Muscle layer of colon (tissue), 2 donors: ENCODE results near the gene C17orf75.

Source experiments
- H3K27ac ChIP-seq: one replicate; pipeline ENCODE4 v1.7.0; 2013; ENCODE audit warnings: low read depth, mild to moderate bottlenecking, low read length, moderate library complexity
- H3K27me3 ChIP-seq, 2 donors: one replicate each; pipeline ENCODE4 v1.7.0; 2013; ENCODE audit warnings: low read length in 2 of 2, mild to moderate bottlenecking in 2 of 2; ENCODE audit not compliant: insufficient read depth in 2 of 2, control insufficient read depth in 1 of 2
- H3K36me3 ChIP-seq: one replicate; pipeline ENCODE4 v1.7.0; 2013; ENCODE audit warnings: mild to moderate bottlenecking, low read length; ENCODE audit not compliant: insufficient read depth
- H3K4me1 ChIP-seq: one replicate; pipeline ENCODE4 v1.7.0; 2013; ENCODE audit warnings: mild to moderate bottlenecking, low read length; ENCODE audit not compliant: insufficient read depth
- H3K4me3 ChIP-seq, 2 donors: one replicate each; pipeline ENCODE4 v1.7.0; 2013; ENCODE audit warnings: low read length in 2 of 2, low read depth in 1 of 2, mild to moderate bottlenecking in 1 of 2, moderate library complexity in 1 of 2
- H3K9ac ChIP-seq: one replicate; pipeline ENCODE4 v1.7.0; 2013; ENCODE audit warnings: low read length
- H3K9me3 ChIP-seq: one replicate; pipeline ENCODE4 v1.7.0; 2013; ENCODE audit warnings: mild to moderate bottlenecking, low read length
- donor health status: abdominal sarcoma.
- donor health status: Adenocarcinoma of cecum.

Gene C17orf75

GRCh38 chr17:32342603-32343325 is 791 bp upstream of the C17orf75 start:
- Histone ChIP-seq H3K9me3 (no peaks in the 10 kb centered on the region), H3K27me3 (no peaks in the 10 kb centered on the region), H3K4me3 (peak overlapping the region; percentile 52 to 77), H3K27ac (no peak overlapping the region), H3K36me3 (peaks cover 13% of the 10 kb centered on the region), H3K4me1 (peaks cover 17% of the 10 kb centered on the region), H3K9ac (no peak overlapping the region)

GRCh38 chr17:32341141-32341856 is 674 bp downstream of the C17orf75 start:
- H3K9ac ChIP-seq: peak overlapping the region; percentile 69

GRCh38 chr17:32335687-32336086 is 6.3 kb downstream of the C17orf75 start:
- H3K4me1 ChIP-seq: no peaks in the 10 kb centered on the region
- no peaks in the 10 kb centered on the region for H3K27me3 ChIP-seq
- no peak overlapping the region for H3K9ac ChIP-seq
- no peak overlapping the region for H3K27ac ChIP-seq
- no peaks in the 10 kb centered on the region for H3K9me3 ChIP-seq
- peaks cover 51% of the 10 kb centered on the region for H3K36me3 ChIP-seq
- no peak overlapping the region for H3K4me3 ChIP-seq

More at GRCh38 chr17:32341141-32341856, 674 bp downstream of the C17orf75 start:
- H3K36me3 ChIP-seq: peaks cover 27% of the 10 kb centered on the region
- peaks cover 17% of the 10 kb centered on the region for H3K4me1 ChIP-seq
- no peaks in the 10 kb centered on the region for H3K9me3 ChIP-seq
- H3K4me3 ChIP-seq: peak overlapping the region; percentile 22 to 77
- peak overlapping the region; percentile 78 for H3K27ac ChIP-seq
- no peaks in the 10 kb centered on the region for H3K27me3 ChIP-seq

GRCh38 chr17:32335046-32335445 is 6.9 kb downstream of the C17orf75 start:
- Histone ChIP-seq H3K4me3 (no peak overlapping the region), H3K36me3 (peaks cover 51% of the 10 kb centered on the region), H3K9ac (no peak overlapping the region)

GRCh38 chr17:32333187-32333586 is 8.8 kb downstream of the C17orf75 start:
- H3K27ac ChIP-seq: no peak overlapping the region
- H3K4me1 ChIP-seq: no peaks in the 10 kb centered on the region
- no peak overlapping the region for H3K4me3 ChIP-seq
- no peaks in the 10 kb centered on the region for H3K9me3 ChIP-seq
- H3K9ac ChIP-seq: no peak overlapping the region
- no peaks in the 10 kb centered on the region for H3K27me3 ChIP-seq
- H3K36me3 ChIP-seq: peaks cover 41% of the 10 kb centered on the region

More at GRCh38 chr17:32335046-32335445, 6.9 kb downstream of the C17orf75 start:
- H3K27me3 ChIP-seq: no peaks in the 10 kb centered on the region
- H3K4me1 ChIP-seq: no peaks in the 10 kb centered on the region
- H3K27ac ChIP-seq: no peak overlapping the region
- no peaks in the 10 kb centered on the region for H3K9me3 ChIP-seq

- Histone ChIP-seq H3K36me3 (peaks cover 25% of the 10 kb centered on the region), H3K9me3 (no peaks in the 10 kb centered on the region), H3K4me1 (no peaks in the 10 kb centered on the region), H3K4me3 (no peak overlapping the region), H3K27me3 (no peaks in the 10 kb centered on the region), H3K9ac (no peak overlapping the region), H3K27ac (no peak overlapping the region)
Observed at GRCh38 chr17:32331243-32332040, 10.5 kb downstream of the C17orf75 start.

- peaks cover 15% of the 10 kb centered on the region for H3K36me3 ChIP-seq
- no peaks in the 10 kb centered on the region for H3K9me3 ChIP-seq
Observed at GRCh38 chr17:32330147-32330546, 11.8 kb downstream of the C17orf75 start.

GRCh38 chr17:32327911-32328310 is 14.1 kb downstream of the C17orf75 start:
- Histone ChIP-seq H3K4me3 (no peak overlapping the region), H3K36me3 (no peaks in the 10 kb centered on the region), H3K27ac (no peak overlapping the region), H3K9me3 (no peaks in the 10 kb centered on the region), H3K4me1 (no peaks in the 10 kb centered on the region), H3K9ac (no peak overlapping the region), H3K27me3 (no peaks in the 10 kb centered on the region)

More at GRCh38 chr17:32330147-32330546, 11.8 kb downstream of the C17orf75 start:
- no peak overlapping the region for H3K4me3 ChIP-seq
- H3K27me3 ChIP-seq: no peaks in the 10 kb centered on the region
- no peak overlapping the region for H3K27ac ChIP-seq
- no peak overlapping the region for H3K9ac ChIP-seq
- no peaks in the 10 kb centered on the region for H3K4me1 ChIP-seq

GRCh38 chr17:32323811-32324491 is 18.0 kb downstream of the C17orf75 start:
- peak overlapping the region; percentile 7 to 18 for H3K4me3 ChIP-seq
- no peaks in the 10 kb centered on the region for H3K27me3 ChIP-seq
- H3K9me3 ChIP-seq: no peaks in the 10 kb centered on the region
- H3K27ac ChIP-seq: no peak overlapping the region
- peak overlapping the region; percentile 32 for H3K9ac ChIP-seq
- H3K36me3 ChIP-seq: no peaks in the 10 kb centered on the region
- H3K4me1 ChIP-seq: no peaks in the 10 kb centered on the region

GRCh38 chr17:32323046-32323445 is 18.9 kb downstream of the C17orf75 start:
- H3K9ac ChIP-seq: no peak overlapping the region

GRCh38 chr17:32320847-32321246 is 21.1 kb downstream of the C17orf75 start:
- no peaks in the 10 kb centered on the region for H3K9me3 ChIP-seq
- H3K4me3 ChIP-seq: no peak overlapping the region
- H3K27me3 ChIP-seq: no peaks in the 10 kb centered on the region
- no peak overlapping the region for H3K27ac ChIP-seq
- no peaks in the 10 kb centered on the region for H3K4me1 ChIP-seq
- no peaks in the 10 kb centered on the region for H3K36me3 ChIP-seq
- H3K9ac ChIP-seq: no peak overlapping the region

More at GRCh38 chr17:32323046-32323445, 18.9 kb downstream of the C17orf75 start:
- Histone ChIP-seq H3K4me1 (no peaks in the 10 kb centered on the region), H3K9me3 (no peaks in the 10 kb centered on the region), H3K4me3 (no peak overlapping the region), H3K27me3 (no peaks in the 10 kb centered on the region), H3K27ac (no peak overlapping the region), H3K36me3 (no peaks in the 10 kb centered on the region)
